Thyroid gland (tissue), 4 donors: ENCODE results near the gene SEMA5A.

Experiments
- CTCF ChIP-seq, 6 experiments: fragments of 200-600 bp in 3 of 6; fragments of 450-650 bp in 3 of 6; sonication (generic) in 3 of 6; IDR thresholded peaks; one replicate each; pipeline ENCODE4 v1.5.1; 2016 to 2019; ENCODE audit warnings: antibody characterized with exemption in 6 of 6, mild to moderate bottlenecking in 2 of 6, inconsistent platforms in 1 of 6, moderate library complexity in 1 of 6
- POLR2A ChIP-seq, 2 donors: fragments of 450-650 bp; IDR thresholded peaks; one replicate each; pipeline ENCODE4 v1.6.1; 2017; ENCODE audit warnings: antibody characterized with exemption in 2 of 2, mild to moderate bottlenecking in 2 of 2, moderate library complexity in 1 of 2

GRCh38 chr5:9335754-9336495 is 209.9 kb downstream of the SEMA5A start:
- TF ChIP-seq CTCF (IDR thresholded peaks at IDR 0.05) (no peak), POLR2A (IDR thresholded peaks at IDR 0.05) (no peak)
